DOHH2 (cell line): ENCODE results near the gene IGSF6.

Source experiments
- EZH2phosphoT487 ChIP-seq: fragments of 200-600 bp; sonication (generic); IDR thresholded peaks from 2 replicates; pipeline ENCODE4 v1.6.1; 2017; ENCODE audit warnings: borderline replicate concordance, mild to moderate bottlenecking, antibody characterized with exemption, low read length, moderate library complexity, mixed read lengths
- TF ChIP-seq, protein P1 (sequence below): fragments of 200-600 bp; sonication (generic); IDR thresholded peaks from one replicate; pipeline ENCODE4 v1.5.1; 2014; ENCODE audit warnings: antibody characterized with exemption, mild to moderate bottlenecking, low read depth, low read length; ENCODE audit not compliant: poor library complexity, severe bottlenecking

DNA sequence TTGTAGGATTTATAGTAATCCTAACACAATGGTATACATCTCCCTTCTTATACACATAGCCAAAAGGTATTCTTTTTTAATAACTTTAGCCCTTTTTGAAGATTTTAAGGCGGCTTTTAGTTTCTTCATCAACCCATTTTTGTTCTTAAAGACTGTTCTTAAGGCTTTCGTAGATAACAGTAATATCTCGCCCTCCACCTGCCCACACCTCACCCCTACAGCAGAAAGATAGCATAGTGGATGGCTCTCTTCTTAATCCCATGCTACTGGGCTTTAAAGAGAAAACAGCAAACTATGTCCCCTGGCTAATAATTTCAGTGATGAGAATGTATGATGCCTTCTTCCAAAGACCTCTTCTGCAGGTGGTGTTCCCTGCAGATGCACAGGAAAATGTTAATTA lies 8.6 kb downstream of the IGSF6 start:
- TF ChIP-seq, protein P1, sequence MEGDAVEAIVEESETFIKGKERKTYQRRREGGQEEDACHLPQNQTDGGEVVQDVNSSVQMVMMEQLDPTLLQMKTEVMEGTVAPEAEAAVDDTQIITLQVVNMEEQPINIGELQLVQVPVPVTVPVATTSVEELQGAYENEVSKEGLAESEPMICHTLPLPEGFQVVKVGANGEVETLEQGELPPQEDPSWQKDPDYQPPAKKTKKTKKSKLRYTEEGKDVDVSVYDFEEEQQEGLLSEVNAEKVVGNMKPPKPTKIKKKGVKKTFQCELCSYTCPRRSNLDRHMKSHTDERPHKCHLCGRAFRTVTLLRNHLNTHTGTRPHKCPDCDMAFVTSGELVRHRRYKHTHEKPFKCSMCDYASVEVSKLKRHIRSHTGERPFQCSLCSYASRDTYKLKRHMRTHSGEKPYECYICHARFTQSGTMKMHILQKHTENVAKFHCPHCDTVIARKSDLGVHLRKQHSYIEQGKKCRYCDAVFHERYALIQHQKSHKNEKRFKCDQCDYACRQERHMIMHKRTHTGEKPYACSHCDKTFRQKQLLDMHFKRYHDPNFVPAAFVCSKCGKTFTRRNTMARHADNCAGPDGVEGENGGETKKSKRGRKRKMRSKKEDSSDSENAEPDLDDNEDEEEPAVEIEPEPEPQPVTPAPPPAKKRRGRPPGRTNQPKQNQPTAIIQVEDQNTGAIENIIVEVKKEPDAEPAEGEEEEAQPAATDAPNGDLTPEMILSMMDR: no peak
- no peak for TF ChIP-seq EZH2phosphoT487
